HG03457 (cell line): ENCODE data around the gene GPR31.
A peak's percentile ranks its signal among the peaks of the same experiment; 100 is the strongest.

Source experiments
- ATAC-seq: cut with Tn5 transposase; IDR thresholded peaks from one replicate; pipeline ENCODE4 v1.9.1; 2021; ENCODE audit warnings: moderate number of reproducible peaks; ENCODE audit not compliant: unreplicated experiment

GPR31 gene

GRCh38 chr6:167120583-167120903, 37.2 kb downstream of the GPR31 start:
- ATAC-seq = no peak

- no peak for ATAC-seq
Measured at GRCh38 chr6:167119670-167120582, 37.9 kb downstream of the GPR31 start.

GRCh38 chr6:167118839-167119238, 38.9 kb downstream of the GPR31 start:
- ATAC-seq = no peak

- ATAC-seq = no peak
Measured at GRCh38 chr6:167118006-167118405, 39.8 kb downstream of the GPR31 start.

- ATAC-seq = no peak
Measured at GRCh38 chr6:167116838-167117228, 40.9 kb downstream of the GPR31 start.

- ATAC-seq = no peak
Measured at GRCh38 chr6:167116109-167116837, 41.5 kb downstream of the GPR31 start.

- no peak for ATAC-seq
Measured at GRCh38 chr6:167115054-167115453, 42.7 kb downstream of the GPR31 start.

GRCh38 chr6:167113935-167114910, 43.6 kb downstream of the GPR31 start:
- ATAC-seq = peak; percentile 79

GRCh38 chr6:167113047-167113754, 44.6 kb downstream of the GPR31 start:
- peak; percentile 40 for ATAC-seq

- ATAC-seq = no peak
Measured at GRCh38 chr6:167112421-167112820, 45.4 kb downstream of the GPR31 start.

GRCh38 chr6:167111597-167111996, 46.2 kb downstream of the GPR31 start:
- ATAC-seq = no peak

GRCh38 chr6:167109651-167110050, 48.1 kb downstream of the GPR31 start:
- no peak for ATAC-seq

- ATAC-seq = no peak
Measured at GRCh38 chr6:167108278-167108677, 49.5 kb downstream of the GPR31 start.

- no peak for ATAC-seq
Measured at GRCh38 chr6:167107787-167108186, 50.0 kb downstream of the GPR31 start.

- ATAC-seq = no peak
Measured at GRCh38 chr6:167106406-167106805, 51.4 kb downstream of the GPR31 start.
